OCI-M2 (cell line): ENCODE data around the gene PPP2R5C.
"Not testable (repeated sequence)": the region's sequence is repeated elsewhere in the genome, so short reads cannot be mapped to it uniquely, and the experiment has no call there.

Source experiments
- DNase-seq: peaks from one replicate; lab custom pipeline; 2025; ENCODE audit not compliant: unreplicated experiment; lab: John Stamatoyannopoulos, UW

Gene PPP2R5C

DNA sequence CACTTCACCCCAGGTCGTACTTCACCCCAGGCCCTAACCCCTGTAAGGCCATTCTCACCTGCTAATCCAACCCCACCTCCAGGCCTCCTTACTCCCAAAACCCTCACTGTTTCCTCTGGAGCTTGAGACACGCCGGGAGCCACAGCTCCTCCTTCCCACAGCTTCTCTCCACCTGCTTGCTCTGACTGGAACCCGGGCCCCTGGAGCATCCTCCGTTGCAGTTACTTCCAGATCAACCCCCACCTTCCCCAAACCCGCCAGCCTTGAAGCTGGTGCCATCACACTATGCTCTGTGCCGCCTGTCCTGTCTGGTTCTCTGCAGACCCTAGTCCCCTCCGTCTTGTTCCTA, 34.6 kb upstream of the PPP2R5C start:
- DNase-seq, result no peak

DNA sequence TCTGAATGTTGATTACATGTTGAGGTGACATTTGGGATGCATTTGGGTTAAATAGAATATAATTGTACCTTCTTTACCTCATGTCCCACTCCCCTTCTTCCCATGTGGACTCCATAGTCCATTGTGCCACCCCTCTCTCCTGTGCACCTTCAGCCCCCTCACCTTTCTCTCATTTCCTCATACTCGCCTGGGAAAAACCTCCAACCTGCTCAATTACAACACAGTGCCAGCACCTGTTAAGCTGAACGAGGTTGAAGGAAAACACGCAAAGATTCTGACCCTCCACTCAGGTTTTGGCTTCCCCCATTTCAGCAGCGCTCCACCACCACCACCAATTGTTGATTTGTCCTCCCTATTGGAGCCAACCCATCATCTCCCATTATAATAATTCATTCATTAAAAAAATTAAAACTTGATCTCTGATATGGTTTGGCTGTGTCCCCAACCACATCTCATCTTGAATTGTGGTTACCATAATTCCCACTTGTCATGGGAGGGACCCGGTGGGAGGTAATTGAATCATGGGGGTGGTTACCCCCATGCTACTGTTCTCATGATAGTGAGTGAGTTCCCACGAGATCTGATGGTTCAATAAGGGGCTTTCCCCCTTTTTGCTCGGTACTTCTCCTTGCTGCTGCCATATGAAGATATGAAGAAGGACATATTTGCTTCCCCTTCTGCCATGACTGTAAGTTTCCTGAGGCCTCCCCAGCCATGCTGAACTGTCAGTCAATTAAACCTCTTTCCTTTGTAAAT, 33.7 kb upstream of the PPP2R5C start:
- no peak for DNase-seq

DNA sequence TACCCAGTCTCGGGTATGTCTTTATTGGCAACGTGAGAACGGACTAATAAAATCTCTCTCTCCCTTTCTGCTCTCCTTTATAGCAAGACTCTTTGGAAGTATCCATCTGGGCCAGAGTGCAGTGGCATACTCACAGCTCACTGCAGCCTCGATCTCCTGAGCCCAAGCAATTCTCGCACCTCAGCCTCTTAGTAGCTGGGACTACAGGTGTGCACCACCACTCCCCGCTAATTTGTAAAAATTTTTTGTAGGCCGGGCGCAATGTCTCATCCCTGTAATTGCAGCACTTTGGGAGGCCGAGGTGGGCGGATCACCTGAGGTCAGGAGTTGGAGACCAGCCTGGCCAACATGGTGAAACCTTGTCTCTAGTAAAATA, 33.2 kb upstream of the PPP2R5C start:
- no peak for DNase-seq

DNA sequence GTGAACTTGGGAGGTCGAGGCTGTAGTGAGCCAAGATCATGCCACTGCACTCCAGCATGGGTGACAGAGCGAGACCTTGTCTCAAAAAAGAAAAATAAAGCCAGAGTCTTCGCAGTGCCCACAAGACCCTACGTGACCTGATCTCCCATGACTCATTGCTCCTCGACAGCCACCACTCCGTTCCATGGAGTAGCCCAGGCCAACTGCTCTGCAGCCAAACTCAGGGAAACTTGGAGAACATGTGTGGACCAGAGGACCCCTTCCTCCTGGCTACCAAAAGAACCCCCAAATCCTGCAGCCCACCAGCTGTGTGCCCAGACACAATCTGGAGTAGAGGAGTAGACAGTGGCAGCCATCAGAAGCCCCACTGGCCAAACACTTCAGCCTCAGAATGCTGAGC, 32.1 kb upstream of the PPP2R5C start:
- no peak for DNase-seq

DNA sequence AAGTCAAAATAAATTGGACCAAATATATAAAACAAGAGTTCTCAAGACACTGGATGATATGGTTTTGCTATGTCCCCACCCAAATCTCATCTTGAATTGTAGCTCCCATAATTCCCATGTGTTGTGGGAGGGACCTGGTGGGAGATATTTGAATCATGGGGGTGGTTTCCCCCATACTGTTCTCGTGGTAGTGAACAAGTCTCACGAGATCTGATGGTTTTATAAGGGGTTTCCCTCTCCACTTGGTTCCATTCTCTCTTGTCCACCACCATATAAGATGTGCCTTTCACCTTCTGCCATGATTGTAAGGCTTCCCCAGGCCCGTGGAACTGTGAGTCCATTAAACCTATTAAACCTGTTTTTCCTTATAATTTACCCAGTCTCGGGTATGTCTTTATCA, 31.4 kb upstream of the PPP2R5C start:
- not testable (repeated sequence) for DNase-seq

DNA sequence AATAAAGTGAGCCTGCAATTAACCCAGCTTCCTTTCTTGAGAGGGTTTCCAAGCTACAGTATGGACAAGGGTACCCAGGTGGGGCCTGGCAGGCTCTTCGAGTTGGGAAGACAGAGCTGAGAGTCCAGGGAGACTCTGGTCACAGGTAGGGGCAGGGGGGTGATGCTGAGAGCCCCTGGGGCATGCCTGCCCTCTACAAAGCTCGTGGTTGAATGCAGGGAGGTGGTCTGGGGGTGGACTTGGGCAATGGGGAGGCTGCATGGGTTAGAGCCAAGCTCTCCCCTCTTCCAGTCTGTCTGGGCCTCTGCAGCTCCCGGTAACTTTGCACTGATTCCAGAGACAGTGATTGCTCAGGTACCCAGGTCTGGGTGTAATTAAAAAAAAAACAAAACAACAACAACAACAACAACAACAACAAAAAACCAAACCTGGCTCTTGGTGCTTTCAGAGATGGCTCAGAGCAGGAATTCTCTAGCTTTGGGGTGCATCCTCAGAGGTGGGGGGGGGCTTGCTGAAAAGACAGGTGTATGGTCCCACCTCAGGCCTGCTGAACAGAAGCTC, 30.8 kb upstream of the PPP2R5C start:
- no peak for DNase-seq

DNA sequence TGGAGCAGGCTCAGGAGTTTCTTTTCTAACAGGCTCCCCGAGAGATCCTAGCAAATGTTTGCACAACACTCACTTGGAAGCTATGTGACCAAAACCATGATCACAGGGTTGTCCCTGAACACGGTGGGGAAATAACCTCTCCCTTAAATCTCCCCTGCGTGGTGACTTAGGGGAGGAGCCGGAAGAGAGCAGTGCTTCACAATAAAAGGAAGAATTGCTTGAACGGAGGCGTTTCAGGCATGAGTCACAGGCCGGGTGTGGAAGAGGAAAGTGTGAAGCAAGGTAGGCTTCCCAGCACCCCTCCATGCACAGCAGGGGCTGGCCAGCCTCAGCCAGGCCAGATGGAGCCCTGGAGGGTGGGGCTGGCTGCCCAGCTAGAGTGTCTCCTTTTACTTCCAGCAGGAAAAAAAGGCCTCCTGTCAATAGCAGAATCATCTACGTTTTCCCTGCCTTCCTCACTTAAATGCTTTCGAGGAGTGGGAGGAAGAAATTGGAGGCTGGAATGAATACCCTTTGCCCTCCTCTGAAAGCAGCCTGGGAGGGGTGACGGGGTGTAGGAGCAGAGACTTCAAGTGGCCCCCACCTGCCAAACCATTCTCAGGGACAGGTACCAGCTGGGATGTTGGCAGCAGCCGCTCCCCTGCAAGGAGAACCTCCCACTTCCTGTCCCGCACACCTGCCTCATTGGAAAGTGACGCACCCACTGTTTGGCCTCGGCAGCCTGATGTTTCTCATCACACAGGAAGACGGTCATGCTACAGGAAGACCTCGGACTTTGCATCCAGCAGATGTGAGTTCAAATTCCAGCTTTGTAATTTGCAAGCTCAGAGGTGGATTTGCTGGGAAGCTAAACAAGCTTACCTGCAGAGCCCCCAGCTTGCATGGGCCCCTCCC, 30.1 kb upstream of the PPP2R5C start:
- DNase-seq, result no peak

DNA sequence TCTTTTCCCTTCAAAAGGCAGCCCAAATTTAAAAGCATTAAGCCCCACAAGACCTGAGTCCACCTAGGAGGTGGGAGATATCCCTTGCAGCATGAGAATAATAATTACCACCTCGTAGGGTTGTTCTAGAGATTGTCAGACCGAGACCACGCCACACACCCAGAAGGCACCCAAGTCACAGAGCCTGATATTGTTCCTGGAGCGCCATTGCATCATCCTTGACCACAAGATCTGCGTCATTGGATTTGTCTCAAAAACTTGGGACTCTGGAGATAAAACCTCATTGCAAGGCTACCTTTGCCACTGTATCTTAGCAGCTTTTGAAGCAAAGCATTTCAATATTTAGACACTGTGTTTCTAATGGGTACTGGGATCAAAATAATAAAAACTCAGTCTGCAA, 29.4 kb upstream of the PPP2R5C start:
- no peak for DNase-seq

DNA sequence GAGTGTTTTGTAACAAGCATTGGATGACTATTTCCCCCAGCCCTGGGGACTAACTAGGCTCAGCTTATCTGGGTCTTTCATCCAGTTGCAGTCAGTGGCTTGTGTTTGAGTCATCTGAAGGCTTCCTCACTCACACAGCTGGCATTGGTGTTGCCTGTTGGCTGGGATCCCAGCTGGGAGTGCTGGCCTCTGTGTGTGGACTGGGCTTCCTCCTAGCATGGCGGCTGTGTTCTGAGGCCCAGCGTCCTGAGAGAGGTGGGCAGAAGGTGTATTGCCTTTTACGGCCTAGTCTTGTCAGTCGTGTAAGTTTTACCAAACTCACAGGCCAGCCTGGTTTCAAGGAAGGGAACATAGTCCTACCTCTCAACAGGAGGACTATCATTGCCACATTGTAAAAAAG, 28.3 kb upstream of the PPP2R5C start:
- DNase-seq, result no peak

DNA sequence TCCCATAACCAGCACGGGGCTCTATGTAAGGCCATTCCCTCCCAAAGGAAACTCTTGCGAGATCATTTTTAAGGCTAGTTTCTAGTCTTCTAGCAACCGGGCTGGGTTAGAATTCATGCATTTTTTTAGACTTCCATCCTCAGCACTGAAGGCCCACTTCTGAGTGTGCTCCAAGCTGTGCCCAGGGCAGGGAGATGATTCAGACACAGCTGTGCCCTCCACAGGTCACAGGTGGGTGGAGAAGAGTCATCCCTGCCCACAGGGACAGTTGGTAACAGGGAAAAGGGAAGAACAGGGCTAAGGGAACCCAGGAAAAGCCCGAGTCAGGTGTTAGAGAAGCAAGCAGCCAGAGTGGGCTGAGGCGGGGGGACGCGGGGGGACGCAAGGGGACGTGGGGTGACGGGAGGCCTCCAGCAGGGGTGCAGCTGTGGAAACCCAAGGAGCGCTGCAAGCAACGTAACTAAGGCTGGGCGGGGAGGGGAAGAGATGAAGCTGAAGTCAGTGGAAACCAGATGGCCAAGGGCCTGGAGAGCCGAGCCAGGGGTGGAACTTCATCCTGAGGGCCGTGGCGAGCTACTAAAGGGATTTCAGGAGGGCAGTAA, 27.2 kb upstream of the PPP2R5C start:
- DNase-seq, result no peak

DNA sequence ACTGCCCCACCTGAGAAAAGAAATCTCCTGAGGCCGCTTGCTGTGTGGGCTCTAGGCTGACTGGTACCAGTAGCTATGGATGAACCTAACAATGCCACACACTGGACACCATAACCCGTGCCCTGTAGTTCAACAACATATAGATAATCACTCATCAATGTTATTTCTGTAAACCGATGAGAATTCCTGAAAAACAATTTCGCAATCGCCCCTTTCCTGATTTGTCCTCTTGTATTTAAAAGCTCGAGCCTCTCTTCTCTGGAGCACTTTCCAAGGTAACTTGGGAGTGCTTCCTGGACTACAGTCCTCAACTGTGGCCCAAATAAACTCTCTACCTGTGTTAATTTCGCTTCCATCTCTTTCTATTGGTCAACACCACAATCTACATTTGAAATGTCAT, 26.1 kb upstream of the PPP2R5C start:
- no peak for DNase-seq

DNA sequence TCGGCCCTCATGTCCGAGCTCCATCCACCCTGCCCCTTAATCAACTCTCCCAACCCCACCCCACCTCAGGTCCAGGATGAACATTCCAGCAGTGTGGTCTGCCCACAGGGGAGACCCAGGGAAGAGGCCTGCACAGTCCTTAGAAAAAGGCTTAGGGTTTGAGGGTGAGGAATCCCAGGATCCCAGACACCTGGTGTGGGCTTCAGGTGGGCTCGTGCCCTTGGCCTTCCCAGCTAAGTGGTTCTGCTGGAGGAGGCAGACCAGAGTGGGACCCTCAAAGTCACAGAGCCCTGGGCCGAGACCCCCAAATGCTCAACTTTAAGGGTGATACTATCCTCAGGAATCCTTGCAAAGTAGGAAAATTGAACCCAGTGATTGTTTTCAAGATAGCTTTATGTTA, 25.4 kb upstream of the PPP2R5C start:
- DNase-seq, result no peak

DNA sequence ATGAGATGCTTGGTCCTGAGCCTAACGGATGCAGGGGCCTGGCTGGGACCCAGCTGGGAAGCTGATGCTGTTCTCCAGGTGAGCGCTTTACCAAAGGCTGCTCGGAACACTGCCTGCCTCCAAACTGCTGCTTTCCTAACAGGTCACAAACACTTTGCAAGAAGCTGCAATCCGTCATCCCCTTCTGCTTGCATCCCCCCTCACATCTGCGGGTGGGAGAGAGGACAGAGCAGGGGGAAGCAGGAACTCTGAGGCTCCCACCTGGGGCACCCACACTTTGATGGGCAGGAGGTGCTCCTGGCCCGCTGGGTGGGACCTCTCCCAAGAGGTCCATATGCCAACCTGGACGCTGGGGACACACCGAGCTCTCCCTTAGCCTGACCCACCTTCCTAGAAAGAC, 24.9 kb upstream of the PPP2R5C start:
- no peak for DNase-seq

DNA sequence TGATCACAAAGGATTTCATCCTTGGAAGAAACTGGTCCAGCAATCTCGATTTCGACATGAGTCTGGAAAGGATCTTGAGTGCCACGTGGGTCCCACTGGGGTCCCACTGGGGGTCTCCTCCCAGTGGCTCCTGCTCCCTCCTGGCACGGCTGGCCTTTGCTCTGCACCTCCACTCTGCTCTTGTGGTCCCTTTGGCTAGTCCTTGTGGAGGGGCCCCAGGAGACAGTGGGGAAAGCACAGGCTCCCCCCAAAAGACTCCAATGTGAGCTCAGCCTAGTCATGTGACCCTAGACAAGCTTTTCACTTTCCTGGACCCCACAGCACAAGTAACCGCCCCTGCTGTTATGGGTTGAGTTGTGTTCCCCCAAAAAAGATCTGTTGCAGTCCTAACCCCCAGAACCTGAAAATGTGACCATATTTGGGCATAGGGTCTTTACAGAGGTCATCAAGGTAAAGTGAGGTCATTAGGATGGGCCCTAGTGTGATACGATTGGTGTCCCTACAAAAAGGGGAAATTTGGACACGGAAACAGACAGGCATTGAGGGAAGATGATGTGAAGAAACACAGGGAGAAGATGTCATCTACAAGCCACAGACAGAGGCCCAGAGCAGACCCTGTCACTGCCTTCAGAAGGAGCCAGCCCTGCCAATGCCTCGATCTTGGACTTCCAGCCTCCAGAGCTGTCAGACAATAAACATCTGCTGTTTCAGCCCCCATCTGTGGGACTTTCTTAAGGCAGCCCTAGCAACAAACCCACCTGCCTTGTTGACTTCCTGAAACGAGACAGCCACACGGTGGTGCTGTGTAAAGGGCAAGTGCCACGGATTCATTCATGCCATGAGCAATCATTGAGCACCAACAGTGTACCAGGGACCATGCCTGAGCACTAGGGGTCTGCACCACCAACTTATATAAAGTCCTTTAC, 23.8 kb upstream of the PPP2R5C start:
- DNase-seq, result no peak

DNA sequence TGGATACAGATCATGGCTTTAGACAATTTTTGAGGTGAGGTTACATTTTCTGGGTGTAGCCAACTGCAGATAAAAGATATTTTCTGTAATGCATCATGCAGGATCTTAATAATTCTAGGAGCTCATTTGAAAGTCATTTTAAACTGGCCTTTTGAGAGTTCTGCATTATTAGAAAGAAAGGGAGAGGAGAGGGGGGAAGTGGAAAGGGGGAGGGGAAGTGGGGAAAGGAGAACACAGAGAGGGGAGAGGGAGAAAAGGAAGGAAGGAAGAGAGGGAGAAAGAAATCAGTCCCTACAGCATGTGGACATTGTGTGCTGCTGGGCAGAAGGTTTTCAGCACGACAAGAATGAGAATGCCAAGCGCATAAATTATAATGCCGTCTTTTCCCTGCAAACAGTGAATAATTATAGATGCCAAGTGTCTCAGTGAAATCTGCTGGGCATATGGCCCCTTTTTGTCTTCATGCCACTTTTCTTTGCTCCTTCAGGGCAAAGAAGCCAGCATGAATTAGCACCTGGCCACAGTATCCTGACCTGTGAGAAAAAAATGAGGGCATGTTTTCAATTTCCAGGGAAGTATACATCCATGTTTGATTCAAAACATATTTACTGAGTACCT, 22.7 kb upstream of the PPP2R5C start:
- DNase-seq, result no peak

DNA sequence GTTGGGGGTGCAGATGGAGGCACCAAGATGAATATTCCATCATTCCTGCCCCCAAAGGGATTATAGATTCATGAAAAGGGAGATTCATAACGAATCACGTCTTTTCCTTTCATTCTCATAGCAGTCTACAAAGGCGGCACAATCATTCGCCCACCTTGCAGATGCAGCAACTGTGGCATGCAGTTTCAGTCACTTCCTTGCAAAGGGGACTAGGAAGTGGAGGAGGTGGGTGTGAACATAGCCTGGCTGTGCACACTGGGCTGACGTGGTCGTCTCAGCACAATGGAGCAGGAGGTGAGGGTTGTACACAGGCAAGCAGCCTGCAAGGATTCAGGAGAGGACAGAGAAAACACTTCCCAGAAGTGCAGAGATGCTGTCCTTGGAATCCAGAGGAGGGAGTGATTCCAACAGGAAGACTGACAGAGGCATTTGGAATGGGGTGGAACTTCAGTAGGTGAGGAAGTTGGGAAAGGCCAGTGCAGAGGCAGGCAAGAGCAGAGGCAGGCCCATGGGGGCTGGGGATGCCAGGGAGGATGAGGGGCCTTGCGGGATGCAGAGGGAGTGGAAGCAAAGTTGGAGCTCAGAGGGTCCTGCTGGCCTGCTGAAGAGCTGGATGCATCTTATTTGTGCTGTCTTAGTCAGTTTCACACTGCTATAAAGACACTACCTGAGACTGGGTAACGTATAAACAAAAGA, 21.9 kb upstream of the PPP2R5C start:
- no peak for DNase-seq

DNA sequence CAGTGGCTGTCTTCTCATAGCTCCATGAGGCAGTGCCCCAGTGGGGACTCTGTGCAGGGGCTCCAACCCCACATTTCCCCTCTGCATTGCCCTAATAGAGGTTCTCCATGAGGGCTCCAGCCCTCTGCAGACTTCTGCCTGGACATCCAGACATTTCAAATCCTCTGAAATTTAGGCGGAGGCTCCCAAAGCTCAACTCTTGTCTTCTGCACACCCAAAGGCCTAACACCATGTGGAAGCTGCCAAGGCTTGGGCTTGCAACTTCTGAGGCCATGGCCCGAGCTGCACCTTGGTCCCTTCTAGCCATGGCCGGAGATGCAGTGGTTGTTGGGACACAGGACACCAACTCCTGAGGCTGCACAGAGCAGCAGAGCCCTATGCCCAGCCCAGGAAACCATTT, 20.5 kb upstream of the PPP2R5C start:
- DNase-seq, result no peak

DNA sequence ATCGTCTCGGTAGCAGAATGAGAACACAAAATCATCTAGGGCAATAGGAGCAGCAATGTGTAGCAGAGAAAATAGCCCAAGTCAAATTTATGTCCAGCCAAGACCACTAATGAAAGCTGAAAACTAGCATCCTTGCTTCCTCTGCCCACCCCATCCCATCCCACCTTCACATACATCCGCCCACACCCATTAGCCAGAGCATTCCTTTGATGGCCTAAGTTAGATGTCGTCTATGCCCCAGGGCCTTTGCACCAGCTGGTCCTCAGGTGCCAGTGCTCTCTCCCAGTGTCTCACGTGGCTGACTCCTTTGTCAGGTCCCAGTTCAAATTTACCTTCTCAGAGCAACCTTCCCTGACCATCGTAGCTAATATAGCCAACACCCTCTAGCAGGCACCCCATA, 17.8 kb upstream of the PPP2R5C start:
- DNase-seq, result no peak

DNA sequence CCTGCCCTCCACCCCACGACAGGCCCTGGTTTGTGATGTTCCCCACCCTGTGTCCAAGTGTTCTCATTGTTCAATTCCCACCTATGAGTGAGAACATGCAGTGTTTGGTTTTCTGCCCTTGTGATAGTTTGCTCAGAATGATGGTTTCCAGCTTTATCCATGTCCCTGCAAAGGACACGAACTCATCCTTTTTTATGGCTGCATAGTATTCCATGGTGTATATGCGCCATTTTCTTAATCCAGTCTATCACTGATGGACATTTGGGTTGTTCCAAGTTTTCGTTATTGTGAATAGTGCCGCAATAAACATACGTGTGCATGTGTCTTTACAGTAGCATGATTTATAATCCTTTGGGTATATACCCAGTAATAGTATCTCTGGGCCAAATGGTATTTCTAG, 17.1 kb upstream of the PPP2R5C start:
- DNase-seq, result not testable (repeated sequence)

DNA sequence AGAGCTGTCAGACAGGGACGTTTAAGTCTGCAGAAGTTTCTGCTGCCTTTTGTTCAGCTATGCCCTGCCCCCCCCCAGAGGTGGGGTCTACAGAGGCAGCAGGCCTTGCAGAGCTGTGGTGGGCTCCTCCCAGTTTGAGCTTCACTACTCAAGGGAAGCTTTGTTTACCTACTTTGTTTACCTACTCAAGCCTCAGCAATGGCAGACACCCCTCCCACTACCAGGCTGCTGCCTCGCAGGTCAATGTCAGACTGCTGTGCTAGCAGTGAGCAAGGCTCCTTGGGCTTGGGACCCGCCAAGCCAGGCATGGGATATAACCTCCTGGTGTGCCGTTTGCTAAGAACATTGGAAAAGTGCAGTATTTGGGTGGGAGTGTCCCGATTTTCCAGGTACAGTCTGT, 11.8 kb upstream of the PPP2R5C start:
- not testable (repeated sequence) for DNase-seq
